HCT116 (cell line): ENCODE results near the gene SERPINH1.

ENCODE experiments used
- CBX3 ChIP-seq: IDR thresholded peaks from 2 replicates; pipeline ENCODE4 v1.6.1; 2012; ENCODE audit warnings: low read depth
- CEBPB ChIP-seq: IDR thresholded peaks from 2 replicates; pipeline ENCODE4 v1.6.1; 2012; ENCODE audit warnings: low read depth
- ELF1 ChIP-seq: IDR thresholded peaks from 2 replicates; pipeline ENCODE4 v1.6.1; 2012; ENCODE audit warnings: low read depth, borderline replicate concordance
- EZH2 ChIP-seq: fragments of 200-600 bp; sonication (generic); IDR thresholded peaks from 2 replicates; pipeline ENCODE4 v1.6.1; 2017; ENCODE audit warnings: antibody characterized with exemption, mixed run types
- POLR2A ChIP-seq: IDR thresholded peaks from 2 replicates; pipeline ENCODE4 v1.7.0; 2011; ENCODE audit warnings: borderline replicate concordance; ENCODE audit not compliant: insufficient read depth, insufficient read length; ENCODE audit errors: extremely low read depth
- SRF ChIP-seq: IDR thresholded peaks from 2 replicates; pipeline ENCODE4 v1.6.1; 2012; ENCODE audit warnings: low read depth
- YY1 ChIP-seq: IDR thresholded peaks from 2 replicates; pipeline ENCODE4 v1.6.1; 2011; ENCODE audit warnings: low read length, low read depth, moderate library complexity, mild to moderate bottlenecking; ENCODE audit not compliant: insufficient replicate concordance; ENCODE audit errors: extremely low read depth
- ZFX ChIP-seq: fragments of 450-650 bp; IDR thresholded peaks from 2 replicates; pipeline ENCODE4 v1.6.1; 2017
- TF ChIP-seq, protein P1 (sequence below), 3 experiments: fragments of 200-600 bp in 1 of 3; sonication (generic) in 1 of 3; IDR thresholded peaks in 2 of 3; conservative IDR thresholded peaks in 1 of 3; 2 replicates each; pipeline ENCODE4 v1.5.1; 2012 to 2017; ENCODE audit warnings: low read depth in 2 of 3, low read length in 2 of 3, antibody characterized with exemption in 1 of 3, borderline replicate concordance in 1 of 3, control low read depth in 1 of 3, mild to moderate bottlenecking in 1 of 3, mixed read lengths in 1 of 3, mixed run types in 1 of 3, moderate library complexity in 1 of 3; ENCODE audit not compliant: insufficient read depth in 1 of 3
- TF ChIP-seq, protein P2 (sequence below): IDR thresholded peaks from 2 replicates; pipeline ENCODE4 v1.6.1; 2011; ENCODE audit warnings: mild to moderate bottlenecking, low read length, moderate library complexity; ENCODE audit not compliant: insufficient replicate concordance; ENCODE audit errors: extremely low read depth

- TF ChIP-seq, protein P1, sequence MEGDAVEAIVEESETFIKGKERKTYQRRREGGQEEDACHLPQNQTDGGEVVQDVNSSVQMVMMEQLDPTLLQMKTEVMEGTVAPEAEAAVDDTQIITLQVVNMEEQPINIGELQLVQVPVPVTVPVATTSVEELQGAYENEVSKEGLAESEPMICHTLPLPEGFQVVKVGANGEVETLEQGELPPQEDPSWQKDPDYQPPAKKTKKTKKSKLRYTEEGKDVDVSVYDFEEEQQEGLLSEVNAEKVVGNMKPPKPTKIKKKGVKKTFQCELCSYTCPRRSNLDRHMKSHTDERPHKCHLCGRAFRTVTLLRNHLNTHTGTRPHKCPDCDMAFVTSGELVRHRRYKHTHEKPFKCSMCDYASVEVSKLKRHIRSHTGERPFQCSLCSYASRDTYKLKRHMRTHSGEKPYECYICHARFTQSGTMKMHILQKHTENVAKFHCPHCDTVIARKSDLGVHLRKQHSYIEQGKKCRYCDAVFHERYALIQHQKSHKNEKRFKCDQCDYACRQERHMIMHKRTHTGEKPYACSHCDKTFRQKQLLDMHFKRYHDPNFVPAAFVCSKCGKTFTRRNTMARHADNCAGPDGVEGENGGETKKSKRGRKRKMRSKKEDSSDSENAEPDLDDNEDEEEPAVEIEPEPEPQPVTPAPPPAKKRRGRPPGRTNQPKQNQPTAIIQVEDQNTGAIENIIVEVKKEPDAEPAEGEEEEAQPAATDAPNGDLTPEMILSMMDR (IDR thresholded peaks at IDR 0.05 in 2 of 3, conservative IDR thresholded peaks at IDR 0.05 in 1 of 3; ENCODE audit: borderline replicate concordance in 1 of 3, insufficient read depth in 1 of 3, low read depth in 2 of 3, low read length in 2 of 3): peak in 2 of 3 experiments; percentile 47; a peak in 4 of 6 replicates
- TF ChIP-seq ZFX: no peak
- TF ChIP-seq SRF: no peak; the same call in 1 of the 2 replicates
- TF ChIP-seq EZH2: no peak
- TF ChIP-seq YY1: peak; percentile 12
- TF ChIP-seq CEBPB: no peak
- TF ChIP-seq CBX3: peak; percentile 97
- TF ChIP-seq POLR2A: no peak
- TF ChIP-seq, protein P2, sequence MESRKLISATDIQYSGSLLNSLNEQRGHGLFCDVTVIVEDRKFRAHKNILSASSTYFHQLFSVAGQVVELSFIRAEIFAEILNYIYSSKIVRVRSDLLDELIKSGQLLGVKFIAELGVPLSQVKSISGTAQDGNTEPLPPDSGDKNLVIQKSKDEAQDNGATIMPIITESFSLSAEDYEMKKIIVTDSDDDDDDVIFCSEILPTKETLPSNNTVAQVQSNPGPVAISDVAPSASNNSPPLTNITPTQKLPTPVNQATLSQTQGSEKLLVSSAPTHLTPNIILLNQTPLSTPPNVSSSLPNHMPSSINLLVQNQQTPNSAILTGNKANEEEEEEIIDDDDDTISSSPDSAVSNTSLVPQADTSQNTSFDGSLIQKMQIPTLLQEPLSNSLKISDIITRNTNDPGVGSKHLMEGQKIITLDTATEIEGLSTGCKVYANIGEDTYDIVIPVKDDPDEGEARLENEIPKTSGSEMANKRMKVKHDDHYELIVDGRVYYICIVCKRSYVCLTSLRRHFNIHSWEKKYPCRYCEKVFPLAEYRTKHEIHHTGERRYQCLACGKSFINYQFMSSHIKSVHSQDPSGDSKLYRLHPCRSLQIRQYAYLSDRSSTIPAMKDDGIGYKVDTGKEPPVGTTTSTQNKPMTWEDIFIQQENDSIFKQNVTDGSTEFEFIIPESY: no peak
- TF ChIP-seq ELF1: no peak
Measured at GRCh38 chr11:75536786-75537641, 25.0 kb upstream of the SERPINH1 start.
